ENCODE results near the gene OR6C74.

Gene OR6C74

DNA sequence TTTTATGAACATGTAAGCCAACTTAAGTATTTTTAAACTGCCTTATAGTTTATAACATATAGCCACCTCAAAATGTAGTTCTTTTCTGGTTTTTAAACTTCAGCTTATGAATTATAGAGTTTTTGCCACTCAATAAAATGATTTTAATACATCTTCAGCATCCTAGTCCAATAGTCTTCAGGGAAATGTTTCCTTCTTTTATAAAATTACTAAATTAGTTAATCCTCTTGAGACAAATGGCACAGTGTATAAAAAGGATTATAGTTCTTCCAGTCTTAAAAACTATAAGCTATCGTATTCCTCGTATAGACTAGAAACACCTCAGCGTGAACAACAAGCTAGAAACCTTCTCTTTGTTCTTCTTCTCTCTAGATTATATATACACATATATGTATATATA, at the start of gene OR6C74:
OR6C74 (plus strand) TSS at position 301 of the 400 bp plus-strand sequence. CDS start 2,679 bp downstream, outside the sequence.
- DNase-seq = no peak

DNA sequence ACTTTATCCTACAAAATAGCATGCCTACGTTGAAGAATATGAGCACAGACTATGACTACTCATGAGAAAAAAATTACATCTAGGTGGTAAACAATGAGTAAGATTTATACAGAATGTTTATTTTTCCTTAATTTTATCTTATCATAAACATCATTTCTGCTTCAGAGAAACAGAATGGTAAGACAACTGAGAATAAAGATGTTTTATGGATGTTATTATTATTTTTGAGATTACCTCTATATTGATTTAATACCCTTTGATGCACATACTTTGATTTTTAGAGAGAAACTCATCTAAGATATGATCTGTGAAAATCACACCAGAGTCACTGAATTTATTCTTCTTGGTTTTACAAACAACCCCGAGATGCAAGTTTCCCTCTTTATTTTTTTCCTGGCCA, 23.7 kb upstream of the OR6C74 start, which contains the start of gene OR10A7:
OR10A7 (plus strand) TSS at position 301 of the 400 bp plus-strand sequence; CDS start at position 301, 0 bp downstream.
- DNase-seq = no peak

- no peak for DNase-seq
Observed at GRCh38 chr12:55226523-55226922, 17.9 kb upstream of the OR6C74 start.

- no peak for DNase-seq
Observed at GRCh38 chr12:55227643-55228042, 16.8 kb upstream of the OR6C74 start.

GRCh38 chr12:55246159-55246558, 1.8 kb downstream of the OR6C74 start:
- no peak for DNase-seq

GRCh38 chr12:55250944-55251343, 6.5 kb downstream of the OR6C74 start:
- DNase-seq = no peak

DNA sequence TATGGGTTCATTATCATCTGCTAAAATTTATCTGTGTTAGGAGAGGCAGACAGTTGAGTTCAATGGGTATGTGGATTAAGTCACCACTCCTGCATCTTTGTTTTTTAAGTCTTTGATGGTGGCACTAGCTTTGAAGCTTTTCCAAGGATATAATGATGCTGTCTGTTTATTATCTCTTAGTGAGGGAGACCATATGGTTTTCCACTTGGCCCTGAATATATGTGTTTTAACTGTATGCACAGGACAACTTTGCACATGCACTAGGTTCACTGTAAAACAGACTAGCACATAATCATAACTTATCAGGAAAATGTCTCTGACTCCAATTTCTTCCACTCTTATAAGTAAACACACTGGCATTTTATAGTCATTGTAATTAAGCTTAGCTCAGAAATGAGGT, 8.9 kb downstream of the OR6C74 start:
- no peak for DNase-seq

- no peak for DNase-seq
Observed at GRCh38 chr12:55256831-55257230, 12.4 kb downstream of the OR6C74 start.

GRCh38 chr12:55258303-55258702, 13.9 kb downstream of the OR6C74 start:
- DNase-seq = no peak

DNA sequence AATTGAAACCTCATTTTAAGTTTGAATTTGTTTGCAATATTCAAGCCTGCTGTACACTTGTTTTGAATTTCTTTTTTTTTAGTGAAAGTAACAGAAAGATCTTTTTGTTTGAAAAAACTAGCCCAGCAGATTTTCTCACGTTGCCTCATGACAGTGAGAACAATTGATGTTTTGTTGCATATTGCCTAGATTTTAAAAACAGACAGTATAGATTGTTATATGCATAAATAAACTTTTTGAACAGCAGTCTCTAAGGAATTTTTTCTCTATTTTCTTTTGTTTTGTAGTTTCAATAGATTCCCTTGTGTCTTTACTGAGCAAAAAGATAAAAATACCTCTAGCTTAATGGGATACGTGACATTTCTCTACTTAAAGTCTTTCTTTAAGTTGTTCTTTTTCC, 36.6 kb downstream of the OR6C74 start:
- no peak for DNase-seq

- no peak for DNase-seq
Observed at GRCh38 chr12:55289999-55290398, 45.6 kb downstream of the OR6C74 start.

Data from activated CD4-positive, CD25-positive, alpha-beta regulatory T cell (primary cell).